NCI-H524 treated with DMSO at 0.1 percent for 48 hours (cell line): ENCODE measurements around the gene PARD3B.

Experiments used
- DNase-seq: peaks from one replicate; lab custom pipeline; 2025; lab: John Stamatoyannopoulos, UW

Gene PARD3B

DNA sequence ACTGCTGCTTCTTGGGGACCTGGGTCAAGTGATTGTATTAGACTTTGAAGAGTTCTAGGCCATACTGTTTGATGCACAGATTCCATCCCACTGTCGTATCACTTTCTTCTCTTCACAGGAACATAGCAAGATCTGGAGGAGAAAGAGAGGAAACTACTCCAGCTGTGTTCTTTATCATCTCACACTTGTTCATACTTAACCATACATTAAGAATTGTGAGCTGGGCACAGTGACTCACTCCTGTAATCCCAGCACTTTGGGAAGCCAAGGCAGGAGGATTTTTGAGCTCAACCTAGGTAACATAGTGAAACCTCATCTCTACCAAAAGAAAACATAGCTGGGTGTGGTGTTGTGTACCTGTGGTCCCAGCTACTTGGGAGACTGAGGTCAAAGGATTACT, 111.7 kb downstream of the PARD3B start:
- no peak for DNase-seq

DNA sequence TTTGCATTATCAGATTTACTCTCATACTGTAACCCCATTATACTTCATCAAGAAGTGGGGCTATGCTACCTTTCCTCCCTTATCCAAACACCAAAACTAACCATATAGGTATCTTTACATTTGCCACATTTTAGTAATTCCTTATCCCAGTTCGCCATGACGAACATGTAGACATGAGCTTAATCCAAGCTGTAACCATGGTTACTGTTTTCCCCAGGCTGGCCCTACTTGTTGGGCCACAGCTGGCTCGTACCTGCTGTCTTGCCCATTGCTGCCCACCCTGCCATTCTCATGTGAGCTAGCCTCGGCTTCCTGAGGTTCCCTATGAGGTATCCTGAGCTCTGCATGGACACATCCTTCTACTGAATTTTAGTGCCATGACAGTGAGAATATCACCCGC, 117.7 kb downstream of the PARD3B start:
- no peak for DNase-seq

DNA sequence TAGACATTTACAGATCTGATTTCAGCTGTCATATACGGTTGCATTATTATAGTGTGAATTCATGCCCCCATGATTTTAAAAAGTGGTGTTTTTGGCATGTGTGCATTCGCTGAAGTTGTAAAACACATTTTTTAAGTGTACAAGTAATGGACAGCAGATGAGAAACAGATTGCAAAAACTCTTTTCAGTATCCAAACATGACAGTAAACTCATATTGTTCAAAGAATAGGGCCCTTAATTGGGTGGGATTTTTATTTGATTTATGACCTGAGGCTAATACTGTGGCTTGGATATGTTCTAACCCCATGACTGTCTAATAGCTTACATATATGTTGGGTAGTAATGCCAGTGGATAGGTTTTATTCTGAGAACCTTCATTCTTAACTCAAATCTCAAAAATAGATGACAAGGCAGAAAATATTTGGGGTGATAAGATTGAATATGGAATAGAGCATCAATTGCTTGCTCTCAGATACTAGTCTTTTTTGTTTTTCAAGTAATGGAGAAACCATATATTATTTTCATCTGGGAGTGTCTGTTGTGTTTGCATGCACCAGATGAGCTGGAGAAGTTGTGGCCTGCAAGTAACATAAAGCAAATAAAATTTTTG, 118.6 kb downstream of the PARD3B start:
- no peak for DNase-seq

DNA sequence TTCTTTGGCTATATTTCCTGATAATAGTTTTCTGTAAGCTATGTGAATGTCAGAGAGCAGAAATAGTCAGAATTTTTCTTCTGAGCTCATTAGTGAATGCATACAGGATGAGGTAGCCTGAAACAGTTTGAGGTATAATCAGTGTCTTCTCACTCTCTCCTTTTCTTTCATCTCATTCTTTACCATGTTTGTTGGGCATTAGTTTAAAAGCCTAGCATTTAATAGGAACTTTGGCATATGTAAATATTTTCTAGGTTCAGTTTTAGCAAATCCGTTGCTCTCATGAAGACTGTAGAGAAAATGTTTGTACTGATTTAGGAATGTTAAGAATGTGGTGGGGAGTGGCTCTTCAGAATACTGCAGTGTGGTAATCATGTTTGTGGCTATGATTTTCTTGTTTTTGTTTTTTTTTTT, 119.4 kb downstream of the PARD3B start:
- DNase-seq = no peak

- no peak for DNase-seq
These were observed 119.9 kb downstream of the PARD3B start for GRCh38 chr2:204665207-204665606.

GRCh38 chr2:204665771-204666170, 120.5 kb downstream of the PARD3B start:
- DNase-seq = no peak

DNA sequence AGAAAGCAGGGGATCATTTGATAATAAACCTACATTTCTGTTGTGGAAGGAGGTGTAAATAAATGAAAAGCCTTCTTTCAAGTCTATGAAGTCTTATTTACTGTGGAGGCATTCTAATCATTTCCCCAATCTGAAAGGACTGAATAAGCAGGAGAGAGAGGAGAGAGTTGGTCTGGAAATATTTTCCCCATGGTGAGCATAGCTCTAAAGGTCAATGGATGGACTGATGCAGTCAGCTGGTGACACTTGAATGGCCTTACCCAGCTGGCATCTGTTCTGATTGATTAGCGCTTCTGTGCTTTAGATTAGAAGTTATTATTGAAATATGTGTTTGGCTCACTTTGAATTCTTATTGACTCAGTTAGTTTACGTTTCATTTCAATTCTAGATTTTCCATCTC, 122.7 kb downstream of the PARD3B start:
- no peak for DNase-seq

DNA sequence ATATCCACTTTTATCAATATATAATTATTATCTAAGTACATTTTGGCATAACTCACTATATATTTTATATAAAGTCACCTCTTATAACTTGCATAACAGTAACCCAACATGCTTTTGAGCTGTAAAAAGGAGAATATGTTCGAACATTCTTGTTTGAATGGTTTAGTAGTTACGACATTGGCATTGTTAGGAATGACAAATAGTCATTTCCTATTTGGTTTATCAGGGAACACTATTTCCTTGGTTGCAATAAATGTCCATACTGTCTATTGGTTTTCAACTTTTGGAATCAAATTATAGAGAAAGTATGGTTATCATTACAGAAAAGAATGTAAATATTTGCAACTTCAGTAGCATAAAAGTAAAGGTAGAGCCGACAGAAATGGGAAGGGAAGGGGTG, 124.1 kb downstream of the PARD3B start:
- no peak for DNase-seq

DNA sequence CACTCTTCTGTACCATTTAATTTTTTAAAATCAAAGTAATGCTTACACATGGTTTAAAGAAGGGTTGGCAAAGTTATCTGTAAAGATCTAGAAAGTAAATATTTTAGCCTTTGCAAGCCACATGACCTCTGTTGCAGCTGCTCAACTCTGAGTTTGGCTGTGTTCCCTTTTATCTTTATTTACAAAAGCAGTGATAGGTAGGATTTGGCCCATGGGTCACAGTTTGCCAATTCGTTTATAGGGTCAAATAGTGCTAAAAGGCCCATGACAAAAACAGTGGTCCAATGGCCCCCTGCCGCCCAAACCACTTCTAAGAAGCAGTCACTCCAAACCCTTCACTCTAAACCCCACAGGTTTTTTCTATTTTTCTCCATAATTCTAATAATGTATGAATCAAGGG, 124.8 kb downstream of the PARD3B start:
- no peak for DNase-seq

DNA sequence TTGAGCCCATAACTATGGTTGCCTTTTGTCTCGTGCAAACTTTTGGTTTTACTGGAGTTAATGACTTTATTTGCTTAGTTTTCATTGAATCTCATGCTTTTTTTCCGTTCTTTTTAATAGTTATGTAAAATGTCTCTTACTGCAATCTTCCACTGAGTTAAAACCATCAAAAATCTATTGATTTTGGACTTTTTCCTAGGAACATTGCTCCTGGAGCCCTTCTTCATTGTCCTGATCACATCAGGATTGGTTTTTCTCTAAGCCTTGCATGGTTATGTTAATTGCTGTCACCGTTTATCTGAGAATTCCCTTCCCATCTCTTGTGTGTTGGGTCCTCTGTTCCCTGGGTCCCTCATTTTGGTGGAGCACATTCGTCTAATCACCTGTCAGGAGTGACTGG, 125.5 kb downstream of the PARD3B start:
- no peak for DNase-seq

- no peak for DNase-seq
These were observed 127.5 kb downstream of the PARD3B start for GRCh38 chr2:204672772-204673171.

- no peak for DNase-seq
These were observed 128.6 kb downstream of the PARD3B start for GRCh38 chr2:204673877-204674276.

DNA sequence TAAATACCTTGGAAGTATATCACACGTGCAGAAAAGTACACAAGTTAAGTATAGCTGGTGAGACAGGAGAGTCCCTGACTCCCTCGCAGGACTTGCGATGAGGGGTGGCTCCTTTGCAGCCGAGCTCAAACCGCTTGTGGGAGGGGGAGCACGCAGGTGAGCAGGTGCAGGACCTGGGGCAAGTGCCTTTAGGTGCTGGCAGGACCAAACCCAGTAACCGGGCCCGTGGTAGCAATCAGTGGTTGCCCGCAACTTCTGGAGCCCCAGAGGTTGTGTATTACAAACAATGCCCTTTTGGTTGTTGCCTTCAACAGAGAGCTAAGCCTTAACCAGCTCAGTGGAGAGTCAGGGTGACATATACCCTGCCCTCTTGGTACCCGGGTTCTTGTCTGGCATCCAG, 132.8 kb downstream of the PARD3B start:
- no peak for DNase-seq

- no peak for DNase-seq
These were observed 135.3 kb downstream of the PARD3B start for GRCh38 chr2:204680576-204680975.

- no peak for DNase-seq
These were observed 136.1 kb downstream of the PARD3B start for GRCh38 chr2:204681412-204681811.

GRCh38 chr2:204683384-204683783, 138.1 kb downstream of the PARD3B start:
- DNase-seq = no peak

GRCh38 chr2:204686406-204686805, 141.1 kb downstream of the PARD3B start:
- DNase-seq = no peak

- DNase-seq = no peak
These were observed 142.5 kb downstream of the PARD3B start for GRCh38 chr2:204687776-204688175.

DNA sequence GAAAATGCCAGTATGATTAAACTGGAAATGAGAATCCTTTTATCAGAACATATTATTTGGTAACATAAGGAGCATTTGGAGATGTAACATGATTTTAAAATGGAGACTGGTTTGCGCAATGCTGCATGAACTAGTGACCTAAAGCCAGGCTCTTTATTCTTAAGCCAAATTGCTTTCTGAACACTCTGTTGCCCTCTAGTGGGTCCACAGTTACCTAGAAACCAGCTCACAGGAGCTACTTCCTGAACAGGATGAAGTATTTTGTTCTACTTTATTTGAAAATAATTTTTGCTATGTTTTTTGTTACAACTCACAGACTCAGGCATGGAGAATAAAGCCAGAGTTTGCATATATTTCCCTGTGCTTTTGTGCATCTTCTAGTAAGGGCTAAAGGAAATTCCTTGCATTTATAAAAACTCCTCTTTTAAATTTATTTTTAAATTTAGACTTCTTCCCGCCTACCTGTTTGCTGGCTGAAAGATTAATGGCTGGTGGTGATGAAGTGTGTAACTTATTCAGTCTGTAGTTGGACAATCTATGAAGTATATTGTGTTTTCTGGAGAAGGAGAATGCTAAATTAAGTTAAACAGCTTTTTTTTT, 146.7 kb downstream of the PARD3B start:
- peak; percentile 8 for DNase-seq

DNA sequence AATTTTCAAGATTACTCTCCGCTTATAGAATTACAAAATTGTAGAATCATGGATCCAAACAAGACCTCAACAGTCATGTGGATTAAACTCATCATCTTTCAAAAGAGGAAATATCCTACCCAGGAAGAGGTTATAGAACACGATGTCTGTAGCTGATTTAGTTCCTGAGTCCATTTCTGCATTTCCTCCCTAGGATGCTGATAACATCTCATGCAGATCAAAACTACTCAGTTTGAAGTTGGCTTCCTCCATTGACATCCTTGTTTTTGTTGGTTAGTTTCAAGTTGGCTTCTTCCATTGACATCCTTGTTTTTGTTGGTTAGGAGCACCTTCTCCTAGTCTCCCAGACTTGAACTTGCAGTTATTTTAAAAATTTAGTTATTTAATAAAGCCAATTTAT, 147.5 kb downstream of the PARD3B start:
- no peak for DNase-seq

DNA sequence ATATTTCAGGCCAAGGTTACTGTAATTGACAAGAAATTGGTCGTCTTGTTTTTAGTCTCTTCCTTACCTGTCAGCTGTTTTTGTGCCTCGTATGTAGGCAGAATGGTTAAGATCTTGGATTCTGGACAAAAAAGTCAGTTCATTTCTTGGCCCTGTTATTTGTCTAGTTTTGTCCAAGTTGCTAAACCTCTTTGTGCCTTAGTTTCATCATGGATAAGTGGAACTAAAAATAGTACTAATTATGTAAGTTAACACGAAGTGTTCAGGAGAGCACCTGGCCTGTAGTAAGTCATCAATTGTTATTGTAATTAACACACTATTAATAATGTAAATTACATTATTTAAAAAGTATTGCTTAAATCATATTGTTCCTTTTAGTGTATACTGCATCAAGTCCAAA, 148.0 kb downstream of the PARD3B start:
- no peak for DNase-seq

GRCh38 chr2:204695506-204695905, 150.2 kb downstream of the PARD3B start:
- no peak for DNase-seq

DNA sequence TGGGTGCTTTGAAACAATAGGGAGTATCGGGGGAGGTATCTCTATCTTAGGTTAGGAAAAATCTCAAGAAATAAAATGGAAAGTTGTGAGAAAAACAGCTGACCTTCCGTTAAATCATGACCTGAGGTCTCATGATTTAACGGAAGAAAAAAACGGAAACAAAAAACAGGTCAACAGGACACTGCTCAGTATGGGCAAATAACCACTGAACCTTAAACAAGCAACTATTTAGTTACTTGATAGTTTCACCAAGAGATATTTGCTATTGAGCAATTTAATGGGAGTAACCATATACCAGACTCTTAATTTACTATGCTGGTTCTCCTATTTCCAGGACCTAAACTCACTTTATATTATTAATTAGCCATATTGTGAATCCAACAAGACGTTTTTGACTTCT, 150.8 kb downstream of the PARD3B start:
- DNase-seq = no peak

DNA sequence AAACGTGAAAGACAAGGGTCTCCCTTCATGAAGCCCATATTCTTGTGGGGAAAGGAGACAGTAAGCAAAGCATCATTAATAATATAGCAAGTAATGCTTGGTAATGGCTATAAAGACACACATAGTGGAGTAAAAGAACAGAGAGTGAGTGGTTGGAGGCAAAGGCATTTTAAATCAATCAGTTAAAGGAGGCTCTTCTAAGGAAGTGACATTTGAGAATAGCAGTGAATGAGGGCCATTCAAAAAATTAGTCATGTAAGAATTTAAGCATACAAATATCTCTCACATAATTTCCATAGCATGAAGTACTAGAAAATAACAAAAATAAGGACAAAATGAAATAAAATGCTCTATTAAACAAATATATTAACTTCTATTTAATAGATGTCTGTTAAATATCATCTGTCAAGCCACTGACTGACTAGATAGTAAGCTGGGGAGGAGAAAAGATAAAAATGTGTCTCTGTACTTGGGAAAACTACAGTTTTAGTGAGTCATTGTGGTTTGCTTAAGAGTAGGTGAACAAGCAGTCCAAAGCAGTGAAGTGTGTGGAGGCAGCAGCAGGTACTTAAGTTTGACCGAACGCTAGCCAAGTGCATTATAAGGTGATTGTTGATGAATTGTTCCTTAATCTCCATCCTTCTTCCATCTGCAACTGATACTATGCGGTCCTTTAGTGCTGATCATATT, 160.1 kb downstream of the PARD3B start:
- peak; percentile 51 for DNase-seq
